ENCODE data around the gene CFAP299. TPM values are rescaled to one million over a fixed set of nuclear protein-coding genes. Genes with fewer than 3 reads are reported as not detected.
"Not testable (repeated sequence)": the region's sequence is repeated elsewhere in the genome, so short reads cannot be mapped to it uniquely, and the experiment has no call there.

The CFAP299 gene
- total RNA-seq, 1 experiment from 2014 or later: not detected

GRCh38 chr4:80788798-80789197 is 453.3 kb downstream of the CFAP299 start:
- TF ChIP-seq POLR2A (IDR thresholded peaks at IDR 0.05; ENCODE audit: borderline replicate concordance, extremely low read depth, insufficient read depth, insufficient read length) (no peak), REST (IDR thresholded peaks at IDR 0.05; ENCODE audit: low read depth) (no peak), ZNF274 (IDR thresholded peaks at IDR 0.05; ENCODE audit: low read depth, low read length) (no peak), EZH2 (IDR thresholded peaks at IDR 0.05) (no peak)
- Histone ChIP-seq H2AFZ (ENCODE audit: low read depth, low read length, poor library complexity, severe bottlenecking) (no peak overlapping the region), H3K9me2 (ENCODE audit: insufficient read depth) (no peaks in the 10 kb centered on the region; the same call in 1 of the 2 replicates), H3K4me3 (replicated peaks in 1 of 2; ENCODE audit: low read depth in 1 of 2, low read length in 2 of 2) (no peak overlapping the region), H3K27me3 (ENCODE audit: insufficient read depth, low read length) (no peaks in the 10 kb centered on the region; the same call in none of the 2 replicates), H3K4me1 (ENCODE audit: control insufficient read depth in 1 of 2, insufficient read depth in 2 of 2, low read length in 2 of 2) (no peaks in the 10 kb centered on the region), H3K9ac (ENCODE audit: low read length) (no peak overlapping the region), H3K79me2 (ENCODE audit: insufficient read depth, low read length) (no peaks in the 10 kb centered on the region), H3K27ac (ENCODE audit: low read depth, low read length) (no peak overlapping the region), H3K4me2 (ENCODE audit: low read length) (no peak overlapping the region), H3K36me3 (ENCODE audit: control insufficient read depth in 1 of 2, insufficient read depth in 2 of 2, low read length in 2 of 2) (no peaks in the 10 kb centered on the region), H3K9me3 (ENCODE audit: control insufficient read depth in 1 of 2, insufficient read depth in 1 of 2, low read depth in 1 of 2, low read length in 2 of 2) (no peaks in the 10 kb centered on the region), H4K20me1 (ENCODE audit: insufficient read depth) (no peaks in the 10 kb centered on the region)
- ChIA-PET CTCF (no interaction called here), RAD21 (ENCODE audit: low non-redundant PET in 1 of 2, low total read pairs in 2 of 2, uncharacterized antibody in 2 of 2, unreplicated experiment in 2 of 2) (no interaction called here), POLR2A (no interaction called here)
- DNase-seq (ENCODE audit: low read depth, low spot score): no peak
- BruUV-seq (replicated peaks): no TSS peak
- intact Hi-C loops (cut with micrococcal nuclease): no loop called here
- no peak for ATAC-seq

- ChIA-PET POLR2A (no interaction called here), CTCF (no interaction called here), RAD21 (ENCODE audit: low non-redundant PET in 1 of 2, low total read pairs in 2 of 2, uncharacterized antibody in 2 of 2, unreplicated experiment in 2 of 2) (no interaction called here)
- intact Hi-C loops (cut with micrococcal nuclease): no loop called here
- no peaks in the 10 kb centered on the region for H3K79me2 ChIP-seq (ENCODE audit: insufficient read depth, low read length)
- H3K4me3 ChIP-seq (replicated peaks in 1 of 2; ENCODE audit: low read depth in 1 of 2, low read length in 2 of 2): no peak overlapping the region
- no peak for TF ChIP-seq EZH2phosphoT487 (IDR thresholded peaks at IDR 0.05; ENCODE audit: borderline replicate concordance)
- no peak for TF ChIP-seq RAD21 (IDR thresholded peaks at IDR 0.05; ENCODE audit: low read depth)
- no peak for TF ChIP-seq YY1 (IDR thresholded peaks at IDR 0.05; ENCODE audit: extremely low read depth, insufficient replicate concordance, low read depth, low read length)
- TF ChIP-seq CEBPB (IDR thresholded peaks at IDR 0.05; ENCODE audit: low read depth): no peak
- TF ChIP-seq MAX (IDR thresholded peaks at IDR 0.05): no peak
- TF ChIP-seq SRF (IDR thresholded peaks at IDR 0.05; ENCODE audit: low read depth): no peak
- TF ChIP-seq POLR2A (IDR thresholded peaks at IDR 0.05; ENCODE audit: borderline replicate concordance, extremely low read depth, insufficient read depth, insufficient read length): no peak
- DNase-seq (ENCODE audit: low read depth, low spot score) (no peak), ATAC-seq (no peak)
- H3K9me3 ChIP-seq (ENCODE audit: control insufficient read depth in 1 of 2, insufficient read depth in 1 of 2, low read depth in 1 of 2, low read length in 2 of 2): no peaks in the 10 kb centered on the region
- BruUV-seq (replicated peaks): no TSS peak
- H3K4me2 ChIP-seq (ENCODE audit: low read length): no peak overlapping the region
- H3K27ac ChIP-seq (ENCODE audit: low read depth, low read length): no peak overlapping the region
- no peaks in the 10 kb centered on the region for H3K4me1 ChIP-seq (ENCODE audit: control insufficient read depth in 1 of 2, insufficient read depth in 2 of 2, low read length in 2 of 2)
- H2AFZ ChIP-seq (ENCODE audit: low read depth, low read length, poor library complexity, severe bottlenecking): no peak overlapping the region
- H3K9me2 ChIP-seq (ENCODE audit: insufficient read depth): no peaks in the 10 kb centered on the region; the same call in 1 of the 2 replicates
- no peak overlapping the region for H3K9ac ChIP-seq (ENCODE audit: low read length)
- H3K27me3 ChIP-seq (ENCODE audit: insufficient read depth, low read length): no peaks in the 10 kb centered on the region; the same call in none of the 2 replicates
- no peaks in the 10 kb centered on the region for H4K20me1 ChIP-seq (ENCODE audit: insufficient read depth)
- no peaks in the 10 kb centered on the region for H3K36me3 ChIP-seq (ENCODE audit: control insufficient read depth in 1 of 2, insufficient read depth in 2 of 2, low read length in 2 of 2)
Measured at GRCh38 chr4:80790152-80790551, 454.6 kb downstream of the CFAP299 start.

- DNase-seq (ENCODE audit: low read depth, low spot score); H3K27ac ChIP-seq (ENCODE audit: low read depth, low read length); H4K20me1 ChIP-seq (ENCODE audit: insufficient read depth); CTCF ChIA-PET; BruUV-seq (replicated peaks); H3K27me3 ChIP-seq (ENCODE audit: insufficient read depth, low read length); H3K4me3 ChIP-seq (replicated peaks in 1 of 2; ENCODE audit: low read depth in 1 of 2, low read length in 2 of 2); POLR2A ChIA-PET; H3K9me3 ChIP-seq (ENCODE audit: control insufficient read depth in 1 of 2, insufficient read depth in 1 of 2, low read depth in 1 of 2, low read length in 2 of 2); H2AFZ ChIP-seq (ENCODE audit: low read depth, low read length, poor library complexity, severe bottlenecking); H3K79me2 ChIP-seq (ENCODE audit: insufficient read depth, low read length); intact Hi-C loops (cut with micrococcal nuclease); RAD21 ChIA-PET (ENCODE audit: low non-redundant PET in 1 of 2, low total read pairs in 2 of 2, uncharacterized antibody in 2 of 2, unreplicated experiment in 2 of 2); H3K9ac ChIP-seq (ENCODE audit: low read length); H3K4me1 ChIP-seq (ENCODE audit: control insufficient read depth in 1 of 2, insufficient read depth in 2 of 2, low read length in 2 of 2); H3K36me3 ChIP-seq (ENCODE audit: control insufficient read depth in 1 of 2, insufficient read depth in 2 of 2, low read length in 2 of 2); H3K9me2 ChIP-seq (ENCODE audit: insufficient read depth); H3K4me2 ChIP-seq (ENCODE audit: low read length); ATAC-seq: not testable (repeated sequence)
Measured at GRCh38 chr4:80793660-80794059, 458.1 kb downstream of the CFAP299 start.

Data from HCT116 (cell line).